K562 (cell line): ENCODE measurements around the gene ZNHIT1.

Experiments
- GATA2 ChIP-seq: sonication (generic); formaldehyde crosslinking; IDR thresholded peaks from 2 replicates; pipeline ENCODE4 v1.4.0; 2020; ENCODE audit warnings: mild to moderate bottlenecking, missing genetic modification reagents
- L3MBTL2 ChIP-seq: fragments of 450-650 bp; IDR thresholded peaks from 2 replicates; pipeline ENCODE4 v1.6.1; 2016; ENCODE audit warnings: mild to moderate bottlenecking, moderate library complexity
- PRPF4 ChIP-seq: fragments of 200-400 bp; formaldehyde crosslinking; IDR thresholded peaks from one replicate; pipeline ENCODE4 v1.6.1; 2017; ENCODE audit warnings: low read length, low read depth, mild to moderate bottlenecking; ENCODE audit not compliant: insufficient read depth, poor library complexity, severe bottlenecking
- SNIP1 ChIP-seq: fragments of 450-650 bp; IDR thresholded peaks from 2 replicates; pipeline ENCODE4 v1.7.1; 2017; ENCODE audit warnings: low read depth, mild to moderate bottlenecking
- TAF1 ChIP-seq: IDR thresholded peaks from 2 replicates; pipeline ENCODE4 v1.6.1; 2011; ENCODE audit warnings: mild to moderate bottlenecking, low read length, moderate library complexity; ENCODE audit not compliant: insufficient read depth, control insufficient read depth, severe bottlenecking; ENCODE audit errors: extremely low read depth
- XRCC5 ChIP-seq: fragments of 200-400 bp; formaldehyde crosslinking; IDR thresholded peaks from 2 replicates; pipeline ENCODE4 v1.6.1; 2017; ENCODE audit warnings: low read depth, mild to moderate bottlenecking, low read length
- ZNF121 ChIP-seq: sonication (generic); formaldehyde crosslinking; conservative IDR thresholded peaks from 2 replicates; pipeline ENCODE4 v1.8.0; 2022; ENCODE audit warnings: missing genetic modification reagents
- ZNF224 ChIP-seq: sonication (generic); formaldehyde crosslinking; IDR thresholded peaks from 2 replicates; pipeline ENCODE4 v1.8.0; 2022; ENCODE audit warnings: mild to moderate bottlenecking, missing genetic modification reagents
- ZNF253 ChIP-seq: fragments of 250-450 bp; sonication (Bioruptor Pico); conservative IDR thresholded peaks from 2 replicates; pipeline ENCODE4 v1.6.1; 2021; ENCODE audit warnings: mild to moderate bottlenecking
- ZNF707 ChIP-seq: fragments of 250-450 bp; sonication (Bioruptor Pico); conservative IDR thresholded peaks from 2 replicates; pipeline ENCODE4 v1.8.0; 2022; ENCODE audit warnings: inconsistent platforms, mild to moderate bottlenecking, moderate library complexity
- TF ChIP-seq, protein P1 (sequence below): sonication (generic); formaldehyde crosslinking; IDR thresholded peaks from 2 replicates; pipeline ENCODE4 v1.8.1; 2023; ENCODE audit warnings: mild to moderate bottlenecking, missing genetic modification reagents
- TF ChIP-seq, protein P2 (sequence below), 3 experiments: IDR thresholded peaks in 2 of 3; conservative IDR thresholded peaks in 1 of 3; 2 replicates each; pipeline ENCODE4 v1.5.1; 2011 to 2012; ENCODE audit warnings: low read length in 3 of 3, mild to moderate bottlenecking in 3 of 3, control low read depth in 2 of 3, improper control_type of control experiment in 1 of 3, inconsistent platforms in 1 of 3, low read depth in 1 of 3, mixed read lengths in 1 of 3, moderate library complexity in 1 of 3; ENCODE audit not compliant: insufficient read depth in 2 of 3
- TF ChIP-seq, protein P3 (sequence below): fragments of 250-450 bp; sonication (Bioruptor Pico); IDR thresholded peaks from 2 replicates; pipeline ENCODE4 v1.5.0; 2020; ENCODE audit warnings: mild to moderate bottlenecking, borderline replicate concordance
- TF ChIP-seq, protein P4 (sequence below): fragments of 200-800 bp; sonication (Bioruptor generic); IDR thresholded peaks from 2 replicates; pipeline ENCODE4 v1.6.1; 2017; ENCODE audit warnings: missing genetic modification characterization, missing compliant biosample characterization

DNA sequence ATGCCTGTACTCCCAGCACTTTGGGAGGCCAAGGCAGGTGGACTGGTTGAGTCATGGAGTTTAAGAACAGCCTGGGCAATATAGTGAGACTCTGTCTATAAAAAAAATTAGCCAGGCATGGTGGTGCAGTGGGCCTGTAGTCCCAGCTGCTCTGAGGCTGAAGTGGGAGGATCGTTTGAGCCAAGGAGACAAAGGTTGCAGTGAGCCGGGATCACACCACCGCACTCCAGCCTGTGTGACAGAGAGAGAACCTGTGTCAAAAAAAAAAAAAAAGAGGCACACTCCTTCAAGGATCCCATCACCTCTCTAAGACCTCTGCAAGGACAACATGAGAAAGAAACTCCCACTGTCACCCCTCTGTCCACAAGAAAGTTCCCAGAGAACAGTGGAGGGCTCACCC, 42.3 kb upstream of the ZNHIT1 start:
- TF ChIP-seq, protein P1, sequence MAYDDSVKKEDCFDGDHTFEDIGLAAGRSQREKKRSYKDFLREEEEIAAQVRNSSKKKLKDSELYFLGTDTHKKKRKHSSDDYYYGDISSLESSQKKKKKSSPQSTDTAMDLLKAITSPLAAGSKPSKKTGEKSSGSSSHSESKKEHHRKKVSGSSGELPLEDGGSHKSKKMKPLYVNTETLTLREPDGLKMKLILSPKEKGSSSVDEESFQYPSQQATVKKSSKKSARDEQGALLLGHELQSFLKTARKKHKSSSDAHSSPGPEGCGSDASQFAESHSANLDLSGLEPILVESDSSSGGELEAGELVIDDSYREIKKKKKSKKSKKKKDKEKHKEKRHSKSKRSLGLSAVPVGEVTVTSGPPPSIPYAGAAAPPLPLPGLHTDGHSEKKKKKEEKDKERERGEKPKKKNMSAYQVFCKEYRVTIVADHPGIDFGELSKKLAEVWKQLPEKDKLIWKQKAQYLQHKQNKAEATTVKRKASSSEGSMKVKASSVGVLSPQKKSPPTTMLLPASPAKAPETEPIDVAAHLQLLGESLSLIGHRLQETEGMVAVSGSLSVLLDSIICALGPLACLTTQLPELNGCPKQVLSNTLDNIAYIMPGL, result no peak
- TF ChIP-seq ZNF121 (CRISPR knock-in tag), result no peak
- TF ChIP-seq, protein P2, sequence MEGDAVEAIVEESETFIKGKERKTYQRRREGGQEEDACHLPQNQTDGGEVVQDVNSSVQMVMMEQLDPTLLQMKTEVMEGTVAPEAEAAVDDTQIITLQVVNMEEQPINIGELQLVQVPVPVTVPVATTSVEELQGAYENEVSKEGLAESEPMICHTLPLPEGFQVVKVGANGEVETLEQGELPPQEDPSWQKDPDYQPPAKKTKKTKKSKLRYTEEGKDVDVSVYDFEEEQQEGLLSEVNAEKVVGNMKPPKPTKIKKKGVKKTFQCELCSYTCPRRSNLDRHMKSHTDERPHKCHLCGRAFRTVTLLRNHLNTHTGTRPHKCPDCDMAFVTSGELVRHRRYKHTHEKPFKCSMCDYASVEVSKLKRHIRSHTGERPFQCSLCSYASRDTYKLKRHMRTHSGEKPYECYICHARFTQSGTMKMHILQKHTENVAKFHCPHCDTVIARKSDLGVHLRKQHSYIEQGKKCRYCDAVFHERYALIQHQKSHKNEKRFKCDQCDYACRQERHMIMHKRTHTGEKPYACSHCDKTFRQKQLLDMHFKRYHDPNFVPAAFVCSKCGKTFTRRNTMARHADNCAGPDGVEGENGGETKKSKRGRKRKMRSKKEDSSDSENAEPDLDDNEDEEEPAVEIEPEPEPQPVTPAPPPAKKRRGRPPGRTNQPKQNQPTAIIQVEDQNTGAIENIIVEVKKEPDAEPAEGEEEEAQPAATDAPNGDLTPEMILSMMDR (IDR thresholded peaks at IDR 0.05 in 2 of 3, conservative IDR thresholded peaks at IDR 0.05 in 1 of 3; ENCODE audit: insufficient read depth in 2 of 3, low read depth in 1 of 3, low read length in 3 of 3), result no peak
- TF ChIP-seq GATA2 (CRISPR knock-in tag), result no peak
- TF ChIP-seq ZNF707, result no peak
- TF ChIP-seq, protein P3, sequence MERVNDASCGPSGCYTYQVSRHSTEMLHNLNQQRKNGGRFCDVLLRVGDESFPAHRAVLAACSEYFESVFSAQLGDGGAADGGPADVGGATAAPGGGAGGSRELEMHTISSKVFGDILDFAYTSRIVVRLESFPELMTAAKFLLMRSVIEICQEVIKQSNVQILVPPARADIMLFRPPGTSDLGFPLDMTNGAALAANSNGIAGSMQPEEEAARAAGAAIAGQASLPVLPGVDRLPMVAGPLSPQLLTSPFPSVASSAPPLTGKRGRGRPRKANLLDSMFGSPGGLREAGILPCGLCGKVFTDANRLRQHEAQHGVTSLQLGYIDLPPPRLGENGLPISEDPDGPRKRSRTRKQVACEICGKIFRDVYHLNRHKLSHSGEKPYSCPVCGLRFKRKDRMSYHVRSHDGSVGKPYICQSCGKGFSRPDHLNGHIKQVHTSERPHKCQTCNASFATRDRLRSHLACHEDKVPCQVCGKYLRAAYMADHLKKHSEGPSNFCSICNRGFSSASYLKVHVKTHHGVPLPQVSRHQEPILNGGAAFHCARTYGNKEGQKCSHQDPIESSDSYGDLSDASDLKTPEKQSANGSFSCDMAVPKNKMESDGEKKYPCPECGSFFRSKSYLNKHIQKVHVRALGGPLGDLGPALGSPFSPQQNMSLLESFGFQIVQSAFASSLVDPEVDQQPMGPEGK (CRISPR knock-in tag), result no peak
- no peak for TF ChIP-seq SNIP1
- TF ChIP-seq ZNF253 (CRISPR knock-in tag), result no peak
- TF ChIP-seq, protein P4, sequence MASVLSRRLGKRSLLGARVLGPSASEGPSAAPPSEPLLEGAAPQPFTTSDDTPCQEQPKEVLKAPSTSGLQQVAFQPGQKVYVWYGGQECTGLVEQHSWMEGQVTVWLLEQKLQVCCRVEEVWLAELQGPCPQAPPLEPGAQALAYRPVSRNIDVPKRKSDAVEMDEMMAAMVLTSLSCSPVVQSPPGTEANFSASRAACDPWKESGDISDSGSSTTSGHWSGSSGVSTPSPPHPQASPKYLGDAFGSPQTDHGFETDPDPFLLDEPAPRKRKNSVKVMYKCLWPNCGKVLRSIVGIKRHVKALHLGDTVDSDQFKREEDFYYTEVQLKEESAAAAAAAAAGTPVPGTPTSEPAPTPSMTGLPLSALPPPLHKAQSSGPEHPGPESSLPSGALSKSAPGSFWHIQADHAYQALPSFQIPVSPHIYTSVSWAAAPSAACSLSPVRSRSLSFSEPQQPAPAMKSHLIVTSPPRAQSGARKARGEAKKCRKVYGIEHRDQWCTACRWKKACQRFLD (CRISPR knock-in tag), result no peak
- no peak for TF ChIP-seq PRPF4
- no peak for TF ChIP-seq TAF1
- TF ChIP-seq XRCC5, result no peak
- no peak for TF ChIP-seq L3MBTL2
- TF ChIP-seq ZNF224 (CRISPR knock-in tag), result no peak
